WTC11 (cell line): ENCODE data around the gene DPP10. TPM values are rescaled to one million over a fixed set of nuclear protein-coding genes. Genes with fewer than 3 reads are reported as not detected.

Experiments
- ATAC-seq: fragments of 200-7000 bp; cut with Tn5 transposase; 2 replicates; pipeline ENCODE4 v1.10.0; 2021; ENCODE audit warnings: mild to moderate bottlenecking, moderate library complexity
- CTCF ChIA-PET: fragments of 300-600 bp; sonication (Branson Sonifier 250); formaldehyde crosslinking; loops from one replicate; lab custom pipeline; 2021; ENCODE audit warnings: antibody characterized with exemption; lab: Charles Lee
- POLR2A ChIA-PET: fragments of 350-600 bp; sonication (Branson Sonifier 250); formaldehyde crosslinking; loops from one replicate; lab custom pipeline; 2021; ENCODE audit warnings: antibody characterized with exemption; lab: Charles Lee
- DNase-seq: peaks from one replicate; pipeline ENCODE4 v3.0.0; 2021; ENCODE audit warnings: low spot score
- H3K27ac Mint-ChIP-seq: 2 replicates; pipeline ENCODE4 v1.8.0; 2021; ENCODE audit warnings: mixed read lengths
- H3K27me3 Mint-ChIP-seq: 2 replicates; pipeline ENCODE4 v1.8.0; 2021; ENCODE audit warnings: low read depth, mild to moderate bottlenecking, moderate library complexity, mixed read lengths
- H3K36me3 Mint-ChIP-seq: 2 replicates; pipeline ENCODE4 v1.8.0; 2021; ENCODE audit warnings: mixed read lengths
- H3K4me1 Mint-ChIP-seq: 2 replicates; pipeline ENCODE4 v1.8.0; 2022; ENCODE audit warnings: mixed read lengths
- H3K4me3 Mint-ChIP-seq: 2 replicates; pipeline ENCODE4 v1.8.0; 2021; ENCODE audit warnings: mild to moderate bottlenecking, moderate library complexity, mixed read lengths
- H3K9me3 Mint-ChIP-seq: 2 replicates; pipeline ENCODE4 v1.8.0; 2021; ENCODE audit warnings: mixed read lengths
- ELF4 ChIP-seq: sonication (generic); formaldehyde crosslinking; IDR thresholded peaks from 2 replicates; pipeline ENCODE4 v1.8.1; 2022; ENCODE audit warnings: low read depth, mild to moderate bottlenecking, moderate library complexity, missing genetic modification reagents
- FOXK1 ChIP-seq: sonication (generic); formaldehyde crosslinking; IDR thresholded peaks from 2 replicates; pipeline ENCODE4 v1.8.0; 2022; ENCODE audit warnings: mild to moderate bottlenecking, moderate library complexity, missing genetic modification reagents
- GABPB1 ChIP-seq: sonication (generic); formaldehyde crosslinking; IDR thresholded peaks from 2 replicates; pipeline ENCODE4 v1.8.1; 2023; ENCODE audit warnings: mild to moderate bottlenecking, missing genetic modification reagents
- MXD4 ChIP-seq: fragments of 250-450 bp; sonication (Bioruptor Pico); IDR thresholded peaks from 2 replicates; pipeline ENCODE4 v1.8.0; 2021; ENCODE audit warnings: mild to moderate bottlenecking, moderate library complexity, borderline replicate concordance
- NFATC4 ChIP-seq: fragments of 250-450 bp; sonication (Bioruptor Pico); IDR thresholded peaks from 2 replicates; pipeline ENCODE4 v1.9.0; 2021; ENCODE audit warnings: mild to moderate bottlenecking
- SMAD3 ChIP-seq: sonication (generic); formaldehyde crosslinking; IDR thresholded peaks from 2 replicates; pipeline ENCODE4 v1.8.0; 2022; ENCODE audit warnings: missing genetic modification reagents, mild to moderate bottlenecking, borderline replicate concordance
- SP1 ChIP-seq: sonication (generic); formaldehyde crosslinking; conservative IDR thresholded peaks from 2 replicates; pipeline ENCODE4 v1.8.1; 2022; ENCODE audit warnings: missing genetic modification reagents
- TEAD1 ChIP-seq: sonication (generic); formaldehyde crosslinking; IDR thresholded peaks from 2 replicates; pipeline ENCODE4 v1.8.0; 2022; ENCODE audit warnings: mild to moderate bottlenecking, missing genetic modification reagents
- TP53 ChIP-seq: sonication (generic); formaldehyde crosslinking; IDR thresholded peaks from 2 replicates; pipeline ENCODE4 v1.8.1; 2023; ENCODE audit warnings: mild to moderate bottlenecking, missing genetic modification reagents
- ZMAT4 ChIP-seq: fragments of 250-450 bp; sonication (Bioruptor Pico); IDR thresholded peaks from 2 replicates; pipeline ENCODE4 v1.9.0; 2021; ENCODE audit warnings: mild to moderate bottlenecking
- ZNF263 ChIP-seq: sonication (generic); formaldehyde crosslinking; IDR thresholded peaks from 2 replicates; pipeline ENCODE4 v1.8.1; 2022; ENCODE audit warnings: low read depth, mild to moderate bottlenecking, moderate library complexity, missing genetic modification reagents
- total RNA-seq: library from RNA; stranded (reverse); gene quantifications from 3 replicates; pipeline ENCODE4 v1.2.3, GENCODE V29; 2021
- TF ChIP-seq, protein P1 (sequence below): sonication (generic); formaldehyde crosslinking; IDR thresholded peaks from 2 replicates; pipeline ENCODE4 v1.8.0; 2022; ENCODE audit warnings: mild to moderate bottlenecking, missing genetic modification reagents
- TF ChIP-seq, protein P2 (sequence below): sonication (generic); formaldehyde crosslinking; IDR thresholded peaks from 2 replicates; pipeline ENCODE4 v1.8.1; 2022; ENCODE audit warnings: low read depth, missing genetic modification reagents, borderline replicate concordance
- TF ChIP-seq, protein P3 (sequence below): sonication (generic); formaldehyde crosslinking; IDR thresholded peaks from 2 replicates; pipeline ENCODE4 v1.8.0; 2022; ENCODE audit warnings: mild to moderate bottlenecking, missing genetic modification reagents
- TF ChIP-seq, protein P4 (sequence below): sonication (generic); formaldehyde crosslinking; IDR thresholded peaks from 2 replicates; pipeline ENCODE4 v1.8.0; 2022; ENCODE audit warnings: mild to moderate bottlenecking, missing genetic modification reagents
- TF ChIP-seq, protein P5 (sequence below): sonication (generic); formaldehyde crosslinking; IDR thresholded peaks from 2 replicates; pipeline ENCODE4 v1.8.1; 2023; ENCODE audit warnings: mild to moderate bottlenecking, missing genetic modification reagents, moderate library complexity
- TF ChIP-seq, protein P6 (sequence below): sonication (generic); formaldehyde crosslinking; IDR thresholded peaks from 2 replicates; pipeline ENCODE4 v1.8.1; 2022; ENCODE audit warnings: mild to moderate bottlenecking, missing genetic modification reagents, moderate library complexity, borderline replicate concordance
- TF ChIP-seq, protein P7 (sequence below): fragments of 250-450 bp; sonication (Bioruptor Pico); IDR thresholded peaks from 2 replicates; pipeline ENCODE4 v1.9.0; 2021; ENCODE audit warnings: moderate library complexity, mild to moderate bottlenecking, inconsistent platforms, borderline replicate concordance

The DPP10 gene
- total RNA-seq, 1 experiment from 2014 or later = 4.0 TPM

DNA sequence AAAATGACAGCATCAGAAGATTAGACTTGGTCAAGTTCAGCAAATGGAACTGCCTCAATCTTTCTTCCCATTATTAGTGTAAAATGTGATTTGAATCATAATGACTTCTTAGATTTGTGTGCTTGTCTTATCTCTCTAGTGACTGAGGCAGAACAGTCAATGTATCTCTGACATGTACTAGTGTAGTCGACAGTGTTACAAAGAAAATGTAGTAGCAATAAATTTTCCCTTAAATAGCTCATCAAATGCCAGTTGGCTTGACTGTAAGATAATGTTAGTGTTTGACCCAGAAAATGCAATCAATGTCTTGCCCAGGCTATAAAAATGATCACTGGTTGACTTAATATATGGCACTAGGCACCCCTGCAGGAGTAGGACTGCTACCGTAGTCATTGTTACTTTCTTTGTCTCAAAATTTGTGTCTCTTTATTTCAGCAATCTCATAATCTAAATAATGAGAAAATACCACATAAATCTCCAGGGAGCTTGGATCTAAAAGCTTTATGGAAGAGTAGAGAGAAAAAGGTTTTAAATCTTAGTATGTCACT is 1336.7 kb downstream of the DPP10 start:
- ChIA-PET CTCF (no interaction called here), POLR2A (no interaction called here)
- ATAC-seq (no peak), DNase-seq (no peak)
- Mint-ChIP-seq H3K27me3 (no peaks in the 10 kb centered on the region; the same call in 1 of the 2 replicates), H3K9me3 (peaks cover 10% of the 10 kb centered on the region), H3K36me3 (peaks cover 9% of the 10 kb centered on the region), H3K27ac (no peak overlapping the region), H3K4me1 (no peaks in the 10 kb centered on the region), H3K4me3 (no peak overlapping the region)
- TF ChIP-seq, protein P1, sequence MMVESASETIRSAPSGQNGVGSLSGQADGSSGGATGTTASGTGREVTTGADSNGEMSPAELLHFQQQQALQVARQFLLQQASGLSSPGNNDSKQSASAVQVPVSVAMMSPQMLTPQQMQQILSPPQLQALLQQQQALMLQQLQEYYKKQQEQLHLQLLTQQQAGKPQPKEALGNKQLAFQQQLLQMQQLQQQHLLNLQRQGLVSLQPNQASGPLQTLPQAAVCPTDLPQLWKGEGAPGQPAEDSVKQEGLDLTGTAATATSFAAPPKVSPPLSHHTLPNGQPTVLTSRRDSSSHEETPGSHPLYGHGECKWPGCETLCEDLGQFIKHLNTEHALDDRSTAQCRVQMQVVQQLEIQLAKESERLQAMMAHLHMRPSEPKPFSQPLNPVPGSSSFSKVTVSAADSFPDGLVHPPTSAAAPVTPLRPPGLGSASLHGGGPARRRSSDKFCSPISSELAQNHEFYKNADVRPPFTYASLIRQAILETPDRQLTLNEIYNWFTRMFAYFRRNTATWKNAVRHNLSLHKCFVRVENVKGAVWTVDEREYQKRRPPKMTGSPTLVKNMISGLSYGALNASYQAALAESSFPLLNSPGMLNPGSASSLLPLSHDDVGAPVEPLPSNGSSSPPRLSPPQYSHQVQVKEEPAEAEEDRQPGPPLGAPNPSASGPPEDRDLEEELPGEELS = no peak
- TF ChIP-seq, protein P2, sequence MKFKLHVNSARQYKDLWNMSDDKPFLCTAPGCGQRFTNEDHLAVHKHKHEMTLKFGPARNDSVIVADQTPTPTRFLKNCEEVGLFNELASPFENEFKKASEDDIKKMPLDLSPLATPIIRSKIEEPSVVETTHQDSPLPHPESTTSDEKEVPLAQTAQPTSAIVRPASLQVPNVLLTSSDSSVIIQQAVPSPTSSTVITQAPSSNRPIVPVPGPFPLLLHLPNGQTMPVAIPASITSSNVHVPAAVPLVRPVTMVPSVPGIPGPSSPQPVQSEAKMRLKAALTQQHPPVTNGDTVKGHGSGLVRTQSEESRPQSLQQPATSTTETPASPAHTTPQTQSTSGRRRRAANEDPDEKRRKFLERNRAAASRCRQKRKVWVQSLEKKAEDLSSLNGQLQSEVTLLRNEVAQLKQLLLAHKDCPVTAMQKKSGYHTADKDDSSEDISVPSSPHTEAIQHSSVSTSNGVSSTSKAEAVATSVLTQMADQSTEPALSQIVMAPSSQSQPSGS = no peak
- no peak for TF ChIP-seq ELF4 (CRISPR knock-in tag)
- TF ChIP-seq SP1 = no peak
- TF ChIP-seq, protein P3, sequence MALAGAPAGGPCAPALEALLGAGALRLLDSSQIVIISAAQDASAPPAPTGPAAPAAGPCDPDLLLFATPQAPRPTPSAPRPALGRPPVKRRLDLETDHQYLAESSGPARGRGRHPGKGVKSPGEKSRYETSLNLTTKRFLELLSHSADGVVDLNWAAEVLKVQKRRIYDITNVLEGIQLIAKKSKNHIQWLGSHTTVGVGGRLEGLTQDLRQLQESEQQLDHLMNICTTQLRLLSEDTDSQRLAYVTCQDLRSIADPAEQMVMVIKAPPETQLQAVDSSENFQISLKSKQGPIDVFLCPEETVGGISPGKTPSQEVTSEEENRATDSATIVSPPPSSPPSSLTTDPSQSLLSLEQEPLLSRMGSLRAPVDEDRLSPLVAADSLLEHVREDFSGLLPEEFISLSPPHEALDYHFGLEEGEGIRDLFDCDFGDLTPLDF (CRISPR knock-in tag) = no peak
- no peak for TF ChIP-seq GABPB1 (CRISPR knock-in tag)
- no peak for TF ChIP-seq ZMAT4 (CRISPR knock-in tag)
- TF ChIP-seq TEAD1 = no peak
- TF ChIP-seq TP53 (CRISPR knock-in tag) = no peak
- no peak for TF ChIP-seq NFATC4
- TF ChIP-seq, protein P4, sequence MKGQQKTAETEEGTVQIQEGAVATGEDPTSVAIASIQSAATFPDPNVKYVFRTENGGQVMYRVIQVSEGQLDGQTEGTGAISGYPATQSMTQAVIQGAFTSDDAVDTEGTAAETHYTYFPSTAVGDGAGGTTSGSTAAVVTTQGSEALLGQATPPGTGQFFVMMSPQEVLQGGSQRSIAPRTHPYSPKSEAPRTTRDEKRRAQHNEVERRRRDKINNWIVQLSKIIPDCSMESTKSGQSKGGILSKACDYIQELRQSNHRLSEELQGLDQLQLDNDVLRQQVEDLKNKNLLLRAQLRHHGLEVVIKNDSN (CRISPR knock-in tag) = no peak
- no peak for TF ChIP-seq SMAD3 (CRISPR knock-in tag)
- TF ChIP-seq, protein P5, sequence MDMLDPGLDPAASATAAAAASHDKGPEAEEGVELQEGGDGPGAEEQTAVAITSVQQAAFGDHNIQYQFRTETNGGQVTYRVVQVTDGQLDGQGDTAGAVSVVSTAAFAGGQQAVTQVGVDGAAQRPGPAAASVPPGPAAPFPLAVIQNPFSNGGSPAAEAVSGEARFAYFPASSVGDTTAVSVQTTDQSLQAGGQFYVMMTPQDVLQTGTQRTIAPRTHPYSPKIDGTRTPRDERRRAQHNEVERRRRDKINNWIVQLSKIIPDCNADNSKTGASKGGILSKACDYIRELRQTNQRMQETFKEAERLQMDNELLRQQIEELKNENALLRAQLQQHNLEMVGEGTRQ (CRISPR knock-in tag) = no peak
- no peak for TF ChIP-seq ZNF263 (CRISPR knock-in tag)
- TF ChIP-seq, protein P6, sequence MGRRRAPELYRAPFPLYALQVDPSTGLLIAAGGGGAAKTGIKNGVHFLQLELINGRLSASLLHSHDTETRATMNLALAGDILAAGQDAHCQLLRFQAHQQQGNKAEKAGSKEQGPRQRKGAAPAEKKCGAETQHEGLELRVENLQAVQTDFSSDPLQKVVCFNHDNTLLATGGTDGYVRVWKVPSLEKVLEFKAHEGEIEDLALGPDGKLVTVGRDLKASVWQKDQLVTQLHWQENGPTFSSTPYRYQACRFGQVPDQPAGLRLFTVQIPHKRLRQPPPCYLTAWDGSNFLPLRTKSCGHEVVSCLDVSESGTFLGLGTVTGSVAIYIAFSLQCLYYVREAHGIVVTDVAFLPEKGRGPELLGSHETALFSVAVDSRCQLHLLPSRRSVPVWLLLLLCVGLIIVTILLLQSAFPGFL (CRISPR knock-in tag) = no peak
- TF ChIP-seq, protein P7, sequence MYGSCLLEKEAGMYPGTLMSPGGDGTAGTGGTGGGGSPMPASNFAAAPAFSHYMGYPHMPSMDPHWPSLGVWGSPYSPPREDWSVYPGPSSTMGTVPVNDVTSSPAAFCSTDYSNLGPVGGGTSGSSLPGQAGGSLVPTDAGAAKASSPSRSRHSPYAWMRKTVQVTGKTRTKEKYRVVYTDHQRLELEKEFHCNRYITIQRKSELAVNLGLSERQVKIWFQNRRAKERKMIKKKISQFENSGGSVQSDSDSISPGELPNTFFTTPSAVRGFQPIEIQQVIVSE (CRISPR knock-in tag) = no peak
- no peak for TF ChIP-seq FOXK1 (CRISPR knock-in tag)
- no peak for TF ChIP-seq MXD4
